CMK (cell line): Measurements from ENCODE around the gene VANGL2.

Experiments
- DNase-seq: peaks from one replicate; pipeline ENCODE4 v3.0.0-alpha.2; 2010; ENCODE audit warnings: low read depth

VANGL2 gene

DNA sequence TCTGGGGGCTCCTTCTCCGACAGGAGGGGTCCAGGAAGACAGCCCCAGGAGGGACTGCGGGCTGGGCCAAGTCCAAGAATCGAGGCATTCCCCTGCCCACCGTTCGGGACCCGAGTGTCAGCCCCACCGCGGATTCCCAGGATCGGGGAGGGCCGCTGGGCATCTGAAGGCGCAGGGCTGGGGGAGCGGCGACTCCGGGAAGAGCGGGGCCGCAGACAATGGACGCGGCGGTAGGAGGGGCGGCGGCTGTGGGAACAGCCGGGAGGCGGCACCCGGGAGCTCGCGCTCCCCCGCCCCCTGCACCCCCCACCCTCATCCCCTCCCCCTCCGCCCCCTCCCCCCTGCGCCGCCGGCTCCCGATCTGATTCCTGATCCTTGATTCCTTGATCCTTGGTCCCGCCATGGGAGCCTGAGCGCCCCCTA lies at the start of gene VANGL2:
Gene VANGL2, plus strand, starts transcription at position 342 of the 423 bp plus-strand sequence. CDS start 15,274 bp downstream, outside the sequence.
- DNase-seq = no peak

DNA sequence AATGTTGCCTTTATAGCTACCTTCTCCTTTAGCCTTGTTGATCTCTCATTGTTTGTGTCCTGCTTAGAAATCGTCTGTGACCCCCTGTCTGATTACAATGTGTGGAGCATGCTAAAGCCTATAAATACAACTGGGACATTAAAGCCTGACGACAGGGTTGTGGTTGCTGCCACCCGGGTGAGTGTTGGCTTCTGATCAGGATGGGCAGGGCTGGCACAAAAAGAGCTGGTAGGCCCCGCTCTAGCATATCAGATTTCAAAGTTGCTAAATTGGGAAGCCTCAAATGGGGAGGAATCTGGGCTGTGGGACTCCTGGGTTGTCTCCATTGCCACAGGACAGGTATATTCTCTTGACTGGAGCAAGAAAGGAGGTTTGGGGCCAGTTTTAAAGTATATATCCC lies 48.7 kb upstream of the VANGL2 start:
- no peak for DNase-seq

DNA sequence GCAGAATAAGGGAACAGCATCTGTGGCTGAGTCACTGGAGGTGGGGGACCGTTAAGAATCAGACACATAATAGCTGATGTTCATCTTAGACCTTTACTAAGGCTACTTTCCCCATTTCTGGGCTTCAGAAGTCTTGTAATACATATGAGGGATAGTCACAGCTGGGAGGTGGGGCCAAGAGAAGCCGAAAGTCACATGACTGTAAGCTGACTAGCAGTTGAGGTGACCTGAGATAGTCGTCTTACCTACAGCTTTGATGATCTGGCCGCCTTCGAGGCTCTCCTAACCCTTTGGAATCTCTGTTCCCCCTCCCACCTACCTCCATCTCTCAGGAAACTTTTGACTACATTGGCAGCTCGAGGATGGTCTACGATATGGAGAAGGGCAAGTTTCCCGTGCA lies 47.8 kb upstream of the VANGL2 start:
- DNase-seq = no peak

DNA sequence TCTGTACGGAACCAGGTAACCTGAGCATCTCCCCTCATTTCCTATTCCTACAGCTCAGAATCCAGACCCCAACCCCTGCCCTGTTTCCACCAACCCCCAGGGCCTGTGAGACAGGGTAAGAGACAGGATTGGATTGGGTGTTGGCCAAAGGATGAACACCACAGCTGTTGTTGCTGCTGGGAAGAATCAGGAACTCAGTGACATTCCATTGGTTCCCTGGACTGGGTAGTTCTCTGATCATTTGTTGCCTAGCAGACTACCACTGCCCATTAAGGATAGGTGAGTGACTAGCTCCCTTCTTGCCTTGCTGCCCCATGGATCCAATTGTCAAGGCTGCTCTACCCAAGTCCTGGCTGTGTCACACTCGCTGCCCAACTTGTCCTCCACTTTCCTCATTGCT lies 47.1 kb upstream of the VANGL2 start:
- no peak for DNase-seq

DNA sequence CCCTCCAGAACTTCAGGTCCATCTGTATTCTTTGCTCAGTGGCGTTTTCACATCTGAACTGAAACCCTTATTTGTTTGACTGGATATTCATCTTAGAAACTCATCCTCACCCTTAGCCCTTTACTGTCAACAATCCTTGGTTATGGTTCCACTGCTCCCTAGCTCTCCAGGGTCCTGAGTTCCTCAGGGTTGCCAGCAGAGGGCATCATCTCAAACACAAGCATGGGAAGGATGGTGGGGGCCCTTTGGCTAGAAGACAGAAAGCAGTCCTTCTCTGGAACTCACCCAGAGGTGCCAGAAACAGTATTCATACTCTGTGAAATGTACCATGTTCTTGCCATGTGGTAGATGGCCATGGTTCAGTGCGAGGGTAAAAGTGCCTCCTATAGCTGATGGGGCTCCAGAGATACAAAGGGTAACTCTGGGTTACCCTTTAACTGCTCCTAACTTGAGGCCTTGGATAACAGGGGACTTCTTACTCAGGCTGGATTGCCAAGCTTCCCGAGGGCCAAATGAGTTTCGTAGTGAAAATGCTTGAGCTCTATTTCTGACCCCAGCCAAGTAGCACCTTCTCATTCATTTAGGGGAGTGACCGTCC lies 45.9 kb upstream of the VANGL2 start:
- DNase-seq = no peak

DNA sequence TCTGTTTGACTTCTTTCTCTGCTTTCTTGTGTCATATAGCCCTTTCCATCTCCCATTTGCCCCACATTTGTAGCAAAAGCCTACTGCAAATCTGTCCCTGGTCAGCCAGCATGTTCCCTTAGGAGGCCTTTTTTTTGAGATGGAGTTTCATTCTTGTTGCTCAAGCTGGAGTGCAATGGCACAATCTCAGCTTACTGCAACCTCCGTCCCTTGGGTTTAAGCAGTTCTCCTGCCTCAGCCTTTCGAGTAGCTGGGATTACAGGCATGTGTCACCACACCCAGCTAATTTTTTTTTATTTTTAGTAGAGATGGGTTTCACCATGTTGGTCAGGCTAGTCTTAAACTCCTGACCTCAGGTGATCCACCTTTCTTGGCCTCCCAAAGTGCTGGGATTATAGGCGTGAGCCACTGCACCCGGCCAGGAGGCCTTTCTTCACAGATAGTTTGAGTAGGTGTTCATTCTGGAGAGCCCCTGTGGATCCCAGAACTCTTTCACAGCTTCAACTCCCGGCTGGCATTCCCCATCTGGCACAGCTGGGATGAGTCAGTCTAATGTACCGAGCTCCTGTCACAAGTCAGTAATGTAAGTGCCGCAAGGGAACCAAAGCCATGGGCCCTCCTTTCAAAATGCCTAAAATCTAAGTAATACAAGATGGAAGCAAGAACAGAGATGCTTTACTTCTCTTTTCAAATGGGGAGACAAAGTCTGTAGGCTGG lies 42.9 kb upstream of the VANGL2 start:
- DNase-seq = no peak

DNA sequence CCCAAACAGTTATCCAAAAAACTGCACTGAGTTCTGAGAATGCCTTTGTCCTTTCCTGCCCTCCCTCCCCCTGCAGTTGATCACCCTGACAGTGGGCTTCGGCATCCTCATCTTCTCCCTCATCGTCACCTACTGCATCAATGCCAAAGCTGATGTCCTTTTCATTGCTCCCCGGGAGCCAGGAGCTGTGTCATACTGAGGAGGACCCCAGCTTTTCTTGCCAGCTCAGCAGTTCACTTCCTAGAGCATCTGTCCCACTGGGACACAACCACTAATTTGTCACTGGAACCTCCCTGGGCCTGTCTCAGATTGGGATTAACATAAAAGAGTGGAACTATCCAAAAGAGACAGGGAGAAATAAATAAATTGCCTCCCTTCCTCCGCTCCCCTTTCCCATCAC lies 42.3 kb upstream of the VANGL2 start:
- no peak for DNase-seq

DNA sequence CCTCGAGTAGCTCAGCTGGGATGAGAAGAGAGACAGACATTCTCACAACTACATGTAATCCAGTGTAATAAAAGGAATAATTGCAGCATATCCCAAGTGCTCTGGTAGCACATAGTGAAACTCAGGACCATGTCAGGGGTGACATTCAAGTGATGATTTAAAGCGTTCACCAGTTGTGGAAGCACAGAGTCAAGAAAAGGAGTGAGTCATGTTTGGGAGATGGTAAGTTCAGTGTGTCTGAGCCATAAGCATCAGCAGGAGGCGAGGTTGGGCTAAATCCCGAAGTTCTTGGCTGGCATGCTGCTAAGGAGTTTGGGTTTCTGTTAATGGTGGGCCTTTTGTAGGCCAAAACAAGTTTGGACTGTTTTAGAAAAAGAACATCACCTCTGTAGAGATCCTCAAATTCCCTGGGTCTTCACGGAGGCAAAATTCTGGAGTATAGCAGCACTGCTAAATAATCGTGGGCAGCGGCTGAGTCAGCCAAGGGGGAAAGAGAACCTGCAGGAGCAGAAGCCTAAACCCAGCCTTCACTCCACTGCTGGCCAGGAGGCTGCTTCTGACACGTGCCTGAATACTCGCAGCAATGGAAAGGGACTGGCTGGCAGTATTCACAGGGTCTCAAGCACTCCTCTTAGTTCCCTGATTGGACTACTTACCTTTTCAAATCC lies 40.7 kb upstream of the VANGL2 start:
- DNase-seq = no peak

DNA sequence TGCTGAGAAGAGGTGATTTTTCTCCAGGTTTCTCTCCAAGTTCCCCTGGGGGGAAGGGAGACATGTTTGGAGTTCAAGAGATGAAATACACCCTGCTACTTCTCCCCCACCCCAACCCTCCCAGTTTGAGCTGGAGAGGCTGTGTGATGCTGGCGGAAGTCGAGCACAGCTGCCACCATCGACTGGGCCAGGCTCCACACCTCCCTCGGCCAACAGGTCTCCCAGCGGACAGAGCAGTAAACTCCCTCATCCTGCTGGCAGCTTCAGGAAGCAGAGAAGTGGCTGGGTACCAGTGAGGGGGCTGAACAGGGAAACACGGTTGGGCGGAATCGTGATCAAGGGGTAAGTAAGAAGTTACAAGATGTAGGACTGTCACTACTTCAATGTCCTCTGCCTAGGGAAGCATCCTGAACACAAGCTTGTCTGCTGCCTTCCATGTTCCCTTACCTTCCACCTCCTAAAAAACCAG lies 40.1 kb upstream of the VANGL2 start:
- DNase-seq = no peak

DNA sequence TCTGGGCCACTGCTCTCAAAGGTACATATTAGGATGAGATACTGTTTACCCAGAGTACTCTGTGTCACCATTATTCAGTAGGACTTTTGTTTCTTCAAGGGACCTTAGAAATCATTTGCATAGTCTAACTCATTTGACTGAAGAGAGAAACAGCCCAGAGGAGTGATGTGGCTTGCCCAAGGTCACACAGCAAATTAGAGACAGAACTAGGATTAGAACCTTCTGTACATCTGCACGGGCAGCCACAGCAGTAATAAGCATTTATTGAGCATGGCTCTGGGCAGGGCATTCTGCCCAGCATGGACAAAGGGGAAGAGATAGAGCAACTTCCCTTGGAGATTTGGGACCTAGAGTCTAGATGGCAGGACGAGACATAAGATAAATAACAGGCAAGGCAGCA lies 39.2 kb upstream of the VANGL2 start:
- DNase-seq = no peak

DNA sequence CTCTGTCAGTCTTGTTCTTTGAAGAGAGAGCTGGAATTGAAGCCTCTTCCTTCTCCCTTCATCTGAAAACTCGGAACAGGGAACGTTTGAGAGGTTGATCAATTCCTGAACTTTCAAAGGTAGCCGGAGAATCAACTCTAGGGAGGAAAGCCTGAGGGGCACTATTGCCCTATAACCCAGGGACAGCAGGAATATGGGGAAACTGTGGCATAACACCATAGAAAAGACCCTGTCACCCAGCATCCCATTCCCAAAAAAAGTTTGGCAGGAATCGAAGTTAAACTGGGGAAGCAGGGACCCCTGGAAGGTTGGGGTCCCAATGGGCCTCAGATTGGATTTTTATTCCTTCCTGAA lies 38.6 kb upstream of the VANGL2 start:
- DNase-seq = no peak

DNA sequence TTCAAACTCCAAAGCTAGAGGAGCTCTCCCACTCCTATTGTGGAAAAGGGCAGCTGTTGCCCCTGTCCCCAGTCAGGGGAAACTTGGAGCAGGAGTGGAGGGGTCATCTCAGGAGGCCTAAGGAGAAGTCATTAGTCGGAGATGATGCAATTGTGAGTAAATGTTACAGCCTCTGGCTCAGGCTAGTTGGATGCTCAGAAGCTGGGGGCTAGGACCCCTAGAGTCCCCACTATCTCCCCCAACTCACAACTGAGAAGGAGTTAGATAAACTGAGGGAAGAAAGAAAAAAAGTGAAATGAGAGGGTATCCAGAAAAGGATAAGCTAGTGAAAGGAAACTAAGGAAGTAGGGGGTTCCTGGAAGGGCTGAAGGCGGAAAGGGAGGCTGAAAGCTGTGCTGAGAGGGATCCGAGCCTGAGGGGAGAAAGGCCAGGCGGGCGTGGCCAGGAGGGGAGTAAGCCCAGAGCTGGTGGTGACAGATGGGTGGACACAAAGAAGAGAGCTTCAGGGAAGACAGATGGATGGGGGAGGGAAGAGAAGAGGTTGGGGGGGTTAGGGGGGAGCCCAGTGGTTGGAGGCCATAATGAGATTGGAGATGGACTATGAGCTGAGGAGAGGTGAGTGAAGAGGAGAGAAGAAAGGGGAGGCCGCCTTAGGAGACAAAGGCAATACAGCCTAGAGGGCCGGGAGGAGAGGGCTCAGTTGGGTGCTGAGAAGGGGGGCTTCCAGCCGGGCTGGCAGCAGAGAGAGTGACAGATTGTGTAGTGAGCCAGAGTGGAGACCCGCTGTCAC lies 38.0 kb upstream of the VANGL2 start:
- no peak for DNase-seq

DNA sequence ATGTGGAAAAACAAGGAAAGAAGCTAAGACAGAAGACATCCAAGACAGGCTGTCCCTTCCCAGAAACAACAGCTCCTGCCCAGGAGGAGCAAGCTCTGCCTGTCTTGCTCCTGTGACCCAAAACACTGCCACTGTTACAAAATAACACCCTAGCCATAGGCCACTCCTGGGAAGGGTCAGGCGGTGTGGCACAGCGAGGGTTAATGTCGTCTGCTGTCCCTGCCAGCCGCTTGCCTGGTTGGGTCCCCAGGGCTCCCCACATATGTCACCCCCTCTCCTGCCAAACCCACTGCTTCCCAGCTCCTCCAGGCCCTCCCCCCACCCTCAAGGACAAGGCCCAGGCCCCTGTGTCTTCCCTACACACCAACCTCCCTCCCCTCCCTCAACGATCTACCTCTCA lies 37.4 kb upstream of the VANGL2 start:
- no peak for DNase-seq

DNA sequence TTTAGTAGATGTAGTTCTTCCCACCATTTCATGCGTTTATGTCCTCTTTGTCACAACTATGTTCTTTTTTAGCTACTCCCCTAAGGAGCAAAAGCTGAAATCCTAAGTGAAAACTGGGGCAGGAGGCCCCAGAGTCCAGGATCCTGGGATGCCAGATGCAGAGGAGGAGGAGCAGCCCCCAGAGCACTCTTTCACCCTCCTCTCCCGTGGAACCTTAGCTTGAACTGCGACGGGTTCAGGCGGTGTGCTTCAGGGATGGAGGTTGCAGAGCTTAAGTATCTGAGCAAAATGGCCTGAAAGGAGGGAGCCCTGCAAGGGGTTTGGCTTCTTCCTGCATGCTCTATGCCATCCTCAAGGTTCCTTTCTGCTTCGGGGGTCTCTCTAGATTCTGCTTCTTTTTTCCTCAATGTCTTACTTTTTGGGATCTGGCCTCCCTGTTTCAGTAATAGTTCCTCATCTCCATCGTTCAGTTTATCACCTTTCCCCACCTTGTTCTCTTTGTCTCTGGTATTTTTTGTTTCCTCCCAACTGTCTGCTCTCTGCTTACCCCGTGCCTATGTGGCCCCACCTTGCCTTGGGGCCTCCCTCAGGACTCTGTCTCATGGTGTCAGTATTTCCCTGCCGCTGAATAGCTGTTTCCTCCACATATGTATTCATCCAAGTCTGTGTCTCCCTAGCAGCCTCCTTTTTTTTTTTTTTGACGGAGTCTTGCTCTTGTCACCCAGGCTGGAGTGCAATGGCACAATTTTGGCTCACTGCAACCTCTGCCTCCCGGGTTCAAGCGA lies 36.2 kb upstream of the VANGL2 start:
- no peak for DNase-seq

DNA sequence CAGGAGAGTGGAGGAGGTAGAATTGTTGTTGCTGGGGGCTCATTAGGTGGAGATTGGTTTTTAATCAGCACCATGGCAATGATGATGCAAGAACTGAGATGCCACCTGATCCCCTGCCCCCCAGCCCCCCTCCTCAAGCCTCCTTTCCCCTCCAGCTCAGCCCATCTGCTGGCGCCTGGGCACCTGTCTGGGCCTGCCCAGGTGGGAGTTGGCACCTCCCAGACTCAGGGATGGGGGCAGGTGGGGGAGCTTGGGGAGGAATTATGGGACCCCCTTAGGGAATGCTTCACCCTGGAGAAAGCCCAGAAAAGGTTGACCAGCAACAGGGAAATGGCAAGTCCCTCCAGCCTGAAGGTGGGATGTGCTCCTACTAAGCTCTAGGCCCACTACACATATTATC lies 35.0 kb upstream of the VANGL2 start:
- no peak for DNase-seq

DNA sequence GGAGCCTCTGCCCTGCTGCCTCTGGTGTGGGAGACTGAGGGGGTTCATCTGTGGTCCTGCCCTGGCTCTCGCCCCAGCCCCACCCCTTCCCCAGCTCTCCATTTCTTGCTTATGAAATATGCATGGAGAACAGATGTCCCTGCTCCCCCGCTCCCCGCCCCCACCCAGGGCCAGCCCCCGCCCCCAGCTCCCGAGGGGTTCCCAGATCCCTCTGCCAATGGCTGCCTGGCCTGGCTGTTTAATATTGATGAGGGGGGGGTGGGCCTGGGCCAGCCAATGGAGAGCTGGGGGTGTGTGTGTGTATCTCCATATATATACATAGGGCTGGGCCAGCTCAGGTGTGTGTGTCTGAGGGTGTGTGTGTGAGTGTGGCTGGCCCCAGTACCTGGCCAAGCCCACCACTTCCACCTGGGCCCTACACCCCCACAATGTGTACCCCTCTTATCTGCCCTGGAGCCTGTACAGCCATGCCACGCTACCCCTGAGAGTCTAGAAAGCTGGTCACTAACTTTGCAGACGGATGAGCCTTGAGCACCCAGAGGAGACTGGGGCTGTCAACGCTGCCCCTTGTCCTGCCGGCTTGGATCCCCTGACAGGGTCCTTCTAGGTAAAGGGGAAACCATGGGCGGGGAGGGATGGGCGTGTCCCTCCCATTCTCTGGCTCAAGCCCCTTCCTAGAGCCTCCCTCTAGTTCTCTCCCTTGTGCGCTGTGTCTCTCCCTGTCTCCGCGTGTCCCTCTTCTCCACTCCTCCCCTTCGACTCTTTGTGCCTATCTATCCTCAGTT lies 33.4 kb upstream of the VANGL2 start, which contains the start of gene NHLH1:
Gene NHLH1, plus strand, starts transcription at position 341 of the 785 bp plus-strand sequence. CDS start 3,661 bp downstream, outside the sequence.
- no peak for DNase-seq

DNA sequence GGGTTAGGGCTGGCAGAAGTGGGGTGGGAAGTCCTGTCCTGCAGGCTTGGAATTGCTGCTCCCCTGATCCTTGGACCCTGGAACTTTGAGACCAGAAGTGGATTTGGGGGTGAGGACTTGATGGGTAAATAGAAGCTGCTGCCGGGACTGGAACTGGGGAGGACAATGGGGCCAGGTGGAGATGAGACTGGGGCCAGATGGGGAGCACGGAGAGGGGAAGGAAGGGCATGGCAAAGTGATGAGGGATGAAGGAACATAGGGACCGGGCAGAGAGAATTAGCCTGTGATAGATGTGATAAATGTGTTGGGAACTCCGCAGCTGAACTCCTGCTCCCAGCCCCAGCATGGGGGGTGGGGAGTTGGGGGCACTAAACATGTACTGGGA lies 32.9 kb upstream of the VANGL2 start:
- DNase-seq = no peak

DNA sequence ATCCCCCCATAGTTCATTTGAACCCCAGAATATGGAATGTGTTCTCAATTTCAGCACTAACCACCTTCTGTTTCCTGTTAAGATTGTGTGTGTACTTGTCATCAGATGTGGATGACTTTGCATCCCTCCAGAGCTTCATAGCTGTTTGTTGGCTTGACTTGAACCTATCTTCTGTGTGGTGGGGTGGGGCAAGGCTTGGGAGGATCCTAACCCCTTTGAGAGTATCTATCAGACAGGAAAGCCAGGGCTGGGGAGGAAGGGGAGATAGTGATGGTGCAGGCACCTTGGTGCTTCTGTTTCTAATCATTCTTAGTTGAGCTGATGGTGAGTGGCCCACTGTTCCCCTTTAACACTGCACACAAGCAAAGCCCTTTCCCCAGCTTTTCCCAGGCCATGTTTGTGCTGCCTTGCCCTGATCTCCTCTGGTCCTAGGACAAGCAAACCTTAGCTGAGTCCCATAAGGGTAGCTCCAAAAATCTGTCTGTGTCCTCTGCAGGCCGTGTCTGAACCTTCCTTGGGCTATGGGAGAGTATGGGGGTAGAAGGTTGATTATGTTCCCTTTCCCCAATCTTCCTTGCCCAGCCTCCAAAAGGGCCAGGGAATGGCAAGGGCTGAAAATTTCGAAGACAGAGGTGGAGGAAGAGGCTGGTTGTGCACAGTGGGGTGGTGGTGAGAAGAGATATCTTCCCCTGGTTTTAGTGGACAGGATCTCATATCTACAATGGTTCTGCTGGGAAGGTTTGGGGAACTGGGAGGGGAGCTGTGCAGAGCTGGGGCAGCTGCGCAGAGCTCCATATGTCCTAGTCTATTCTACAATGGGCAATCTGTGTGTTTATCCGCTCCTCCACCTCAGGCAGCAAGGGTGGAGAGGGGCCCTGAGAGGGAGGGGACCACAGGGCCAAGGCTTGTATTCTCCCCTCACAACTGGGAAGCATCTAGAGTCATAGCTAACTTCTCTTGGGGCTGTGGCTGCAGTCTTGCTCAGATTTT lies 32.1 kb upstream of the VANGL2 start:
- peak; percentile 54 for DNase-seq

DNA sequence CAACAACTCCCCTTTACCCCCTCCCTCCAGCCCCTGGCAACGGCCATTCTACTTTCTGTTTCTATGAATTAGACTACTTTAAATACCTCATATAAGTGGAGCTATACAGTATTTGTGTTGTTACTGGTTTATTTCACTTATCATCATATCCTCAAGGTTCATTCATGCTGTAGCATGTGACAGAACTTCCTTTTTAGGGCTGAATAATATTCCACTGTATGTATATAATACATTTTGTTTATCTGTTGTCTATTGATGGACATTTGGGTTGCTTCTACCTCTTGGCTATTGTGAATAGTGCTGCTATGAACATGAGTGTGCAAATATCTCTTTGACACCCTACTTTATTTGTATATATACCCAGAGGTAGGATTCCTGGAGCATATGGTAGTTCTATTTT lies 31.3 kb upstream of the VANGL2 start:
- no peak for DNase-seq
